AG04449 (cell line): ENCODE data around the gene MAPT.

ENCODE experiments used
- CTCF ChIA-PET: fragments of 350-600 bp; formaldehyde crosslinking; extraction: SDS; loops from one replicate; lab custom pipeline; 2021; ENCODE audit warnings: antibody characterized with exemption; lab: Yijun Ruan, JAX
- POLR2A ChIA-PET: fragments of 400-600, 350-600 bp; formaldehyde crosslinking; extraction: SDS; loops from one replicate; lab custom pipeline; 2020; ENCODE audit warnings: antibody characterized with exemption, inconsistent platforms; lab: Yijun Ruan, JAX
- DNase-seq: peaks from one replicate; pipeline ENCODE4 v3.0.0-alpha.2; 2010; ENCODE audit warnings: low read depth, low spot score
- H3K4me3 ChIP-seq: 2 replicates; pipeline ENCODE4 v1.5.1; 2011; ENCODE audit warnings: low read depth, mild to moderate bottlenecking, control low read depth, low read length
- TF ChIP-seq, protein P1 (sequence below): IDR thresholded peaks from one replicate; pipeline ENCODE4 v1.5.1; 2011; ENCODE audit warnings: mild to moderate bottlenecking, moderate library complexity, low read length, control low read depth, inconsistent platforms; ENCODE audit not compliant: insufficient read depth; ENCODE audit errors: missing control alignments

MAPT gene

DNA sequence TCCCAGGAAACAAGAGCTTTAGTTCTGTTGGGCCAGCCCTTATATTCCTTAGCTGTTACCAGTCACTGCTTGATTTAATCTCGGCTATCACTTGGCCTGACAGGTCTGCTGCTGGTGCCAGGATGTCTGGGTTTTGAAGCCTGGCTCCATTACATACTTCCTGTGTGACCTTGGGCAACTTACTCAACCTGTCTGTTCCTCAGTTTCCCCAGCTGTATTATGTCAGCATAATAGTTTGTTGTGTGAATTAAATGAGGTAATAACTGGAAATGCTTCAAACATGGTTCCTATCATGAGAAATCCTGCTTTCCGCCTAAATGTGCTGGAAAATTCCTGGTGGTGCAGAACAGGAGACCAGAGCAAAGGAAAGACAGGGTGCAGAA is 54.1 kb downstream of the MAPT start:
- no peak for DNase-seq
- ChIA-PET CTCF (interaction anchor here (0.9 to 4.1 kb wide), 12 partner anchors 11 to 314 kb away, joined by 3 to 63 read pairs (median 4); partner anchors contain the start of gene MAPT), POLR2A (no interaction called here)
- TF ChIP-seq, protein P1, sequence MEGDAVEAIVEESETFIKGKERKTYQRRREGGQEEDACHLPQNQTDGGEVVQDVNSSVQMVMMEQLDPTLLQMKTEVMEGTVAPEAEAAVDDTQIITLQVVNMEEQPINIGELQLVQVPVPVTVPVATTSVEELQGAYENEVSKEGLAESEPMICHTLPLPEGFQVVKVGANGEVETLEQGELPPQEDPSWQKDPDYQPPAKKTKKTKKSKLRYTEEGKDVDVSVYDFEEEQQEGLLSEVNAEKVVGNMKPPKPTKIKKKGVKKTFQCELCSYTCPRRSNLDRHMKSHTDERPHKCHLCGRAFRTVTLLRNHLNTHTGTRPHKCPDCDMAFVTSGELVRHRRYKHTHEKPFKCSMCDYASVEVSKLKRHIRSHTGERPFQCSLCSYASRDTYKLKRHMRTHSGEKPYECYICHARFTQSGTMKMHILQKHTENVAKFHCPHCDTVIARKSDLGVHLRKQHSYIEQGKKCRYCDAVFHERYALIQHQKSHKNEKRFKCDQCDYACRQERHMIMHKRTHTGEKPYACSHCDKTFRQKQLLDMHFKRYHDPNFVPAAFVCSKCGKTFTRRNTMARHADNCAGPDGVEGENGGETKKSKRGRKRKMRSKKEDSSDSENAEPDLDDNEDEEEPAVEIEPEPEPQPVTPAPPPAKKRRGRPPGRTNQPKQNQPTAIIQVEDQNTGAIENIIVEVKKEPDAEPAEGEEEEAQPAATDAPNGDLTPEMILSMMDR: no peak
- no peak overlapping the region for H3K4me3 ChIP-seq

DNA sequence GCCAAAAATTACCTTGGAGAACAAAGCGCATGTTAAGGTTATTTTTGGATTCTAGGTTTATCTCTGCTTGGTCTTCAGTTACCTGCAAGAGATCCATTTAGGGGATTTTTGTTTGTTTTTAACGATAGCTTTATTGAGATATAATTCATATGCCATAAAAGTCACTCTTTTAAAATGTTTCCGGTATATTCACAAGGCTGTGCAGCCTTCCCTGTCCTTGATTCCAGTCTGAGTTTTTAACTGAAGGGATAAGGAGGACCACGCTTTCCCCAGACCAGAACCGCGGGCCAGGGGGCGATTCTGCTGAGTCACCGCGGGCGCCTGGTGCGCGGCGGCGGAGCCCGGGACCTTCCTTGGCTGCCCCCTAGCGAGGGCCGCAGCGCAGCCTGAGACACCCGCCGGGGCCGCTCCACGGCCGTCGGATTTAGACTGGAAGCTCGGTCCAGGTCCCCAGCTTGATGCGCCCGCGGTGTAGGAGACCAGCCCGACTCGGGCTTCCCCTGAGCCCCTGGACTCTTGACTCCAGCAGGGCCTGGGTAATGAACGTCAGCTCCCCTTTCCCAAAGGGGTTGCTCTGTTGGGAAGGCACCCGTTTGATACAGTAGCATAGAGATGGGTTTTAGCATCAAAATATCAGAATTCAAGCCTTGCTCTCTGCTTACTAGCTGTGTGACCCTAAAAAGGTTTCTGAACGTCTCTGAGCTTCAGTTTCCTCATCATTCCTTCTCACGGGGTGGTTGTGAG is 54.7 kb downstream of the MAPT start:
- ChIA-PET CTCF (interaction anchor here (0.6 to 4.1 kb wide), 19 partner anchors 12 to 1489 kb away, joined by 3 to 63 read pairs (median 4); partner anchors contain the start of gene MAPT), POLR2A (no interaction called here)
- H3K4me3 ChIP-seq: no peak overlapping the region
- TF ChIP-seq, protein P1: peak; percentile 89
- DNase-seq: no peak

DNA sequence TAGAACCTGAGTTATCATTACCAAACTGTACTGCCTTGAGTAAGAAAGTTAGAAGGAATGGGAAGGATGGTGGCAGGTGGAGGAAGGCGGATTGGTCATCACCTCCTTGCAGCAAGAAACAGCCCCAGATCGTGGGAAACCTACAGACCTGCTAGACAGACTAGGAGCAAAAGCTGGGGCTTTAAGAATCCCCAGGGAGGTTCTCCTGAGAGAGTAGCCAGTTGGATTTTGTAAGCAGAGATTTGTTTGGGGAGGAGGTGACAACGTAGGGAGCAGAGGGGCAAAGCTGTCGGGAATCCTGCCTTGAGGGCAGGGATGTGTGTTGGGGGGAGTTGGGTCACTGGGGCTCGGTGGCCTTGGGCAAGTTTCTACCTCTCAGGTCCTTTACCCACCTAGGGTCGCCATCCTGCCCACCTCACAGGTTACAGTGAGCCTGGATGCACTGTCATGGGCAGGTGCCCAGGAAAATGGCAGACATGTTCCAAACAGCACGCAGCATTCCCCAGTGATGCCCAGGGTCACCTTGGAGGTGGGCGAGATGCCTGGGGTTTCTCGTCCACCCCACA is 55.5 kb downstream of the MAPT start:
- ChIA-PET CTCF (interaction anchor here (0.6 to 4.1 kb wide), 16 partner anchors 12 to 1490 kb away, joined by 3 to 63 read pairs (median 4); partner anchors contain the start of gene MAPT), POLR2A (no interaction called here)
- DNase-seq: no peak
- no peak overlapping the region for H3K4me3 ChIP-seq
- TF ChIP-seq, protein P1: no peak

DNA sequence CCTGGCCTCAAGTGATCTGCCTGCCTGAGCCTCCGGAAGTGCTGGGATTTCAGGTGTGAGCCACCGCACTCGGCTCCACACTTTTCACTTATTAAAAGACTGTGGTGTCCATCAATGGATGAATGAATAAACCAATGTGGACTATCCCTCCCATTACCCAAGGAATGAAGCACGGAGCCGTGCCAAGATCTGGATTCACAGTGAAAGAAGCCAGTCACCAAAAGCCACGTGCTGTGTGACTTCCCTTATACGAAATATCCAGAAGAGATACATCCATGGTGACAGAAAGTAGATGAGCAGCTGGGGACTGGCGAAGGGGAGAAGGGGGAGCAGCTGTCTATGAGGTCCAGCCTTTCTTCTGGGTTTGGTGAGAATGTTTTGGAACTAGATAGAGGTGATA is 56.5 kb downstream of the MAPT start:
- TF ChIP-seq, protein P1: no peak
- no peak for DNase-seq
- no peak overlapping the region for H3K4me3 ChIP-seq
- POLR2A ChIA-PET: no interaction called here
- CTCF ChIA-PET: interaction anchor here (1.0 to 3.7 kb wide), 3 partner anchors 9 to 58 kb away, joined by 3 to 19 read pairs (median 13); partner anchors contain the start of gene MAPT

DNA sequence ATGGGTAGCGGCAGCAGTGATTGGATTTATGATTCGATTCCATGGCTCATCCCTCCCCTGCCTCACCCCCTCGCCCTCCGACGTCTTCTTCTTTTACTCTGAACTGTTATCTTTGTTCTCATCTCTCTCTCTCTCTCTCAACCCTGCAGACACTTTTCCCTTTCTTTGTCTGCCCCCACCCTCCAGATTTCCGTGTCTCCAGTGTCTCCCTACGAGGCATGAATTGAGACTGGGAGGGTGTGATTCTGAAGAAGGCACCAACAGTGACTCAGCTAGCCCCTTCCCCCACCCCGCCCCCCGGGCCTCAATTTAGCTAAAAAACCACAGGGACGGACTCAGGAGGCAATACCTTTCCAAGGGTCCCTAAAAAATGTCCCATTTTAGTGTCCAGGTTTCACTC is 57.0 kb downstream of the MAPT start:
- POLR2A ChIA-PET: no interaction called here
- CTCF ChIA-PET: interaction anchor here (1.0 kb wide), 1 partner anchor 9 kb away, joined by 3 read pairs; no protein-coding TSS in a partner anchor
- TF ChIP-seq, protein P1: no peak

DNA sequence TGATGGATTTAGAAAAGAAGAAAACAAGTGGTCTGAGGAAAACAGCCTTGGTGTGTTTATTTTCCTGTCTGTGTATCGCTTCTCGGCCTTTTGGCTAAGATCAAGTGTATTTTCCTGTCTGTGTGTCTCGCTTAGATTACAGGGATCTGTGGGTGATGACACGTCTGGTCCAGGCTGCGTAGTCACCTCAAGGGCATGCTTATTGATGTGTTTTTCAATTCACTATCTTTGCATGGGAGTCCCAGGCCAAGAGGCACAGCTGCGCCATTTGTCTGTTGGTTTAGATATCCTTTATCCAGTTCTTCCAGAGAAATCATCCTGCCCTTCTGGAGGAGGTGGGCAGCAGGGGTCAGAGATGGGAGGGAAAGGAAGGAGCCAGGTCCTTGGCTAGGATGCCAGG is 57.6 kb downstream of the MAPT start:
- ChIA-PET CTCF (no interaction called here), POLR2A (no interaction called here)
- DNase-seq: no peak
- TF ChIP-seq, protein P1: no peak
- H3K4me3 ChIP-seq: no peak overlapping the region

More for the DNA sequence above, 57.0 kb downstream of the MAPT start:
- H3K4me3 ChIP-seq: no peak overlapping the region
- DNase-seq: no peak
